Colonic mucosa (tissue), 4 donors: Measurements from ENCODE around the gene AMIGO3. TPM values are rescaled to one million over a fixed set of nuclear protein-coding genes. Genes with fewer than 3 reads are reported as not detected.

ENCODE experiments used
- DNase-seq: peaks from one replicate; pipeline ENCODE4 v3.0.0-alpha.2; 2020
- H3K27ac ChIP-seq: fragments of 200-600 bp; one replicate; pipeline ENCODE4 v1.8.0; 2021
- H3K27me3 ChIP-seq: fragments of 200-600 bp; one replicate; pipeline ENCODE4 v1.8.0; 2021
- H3K36me3 ChIP-seq: fragments of 200-600 bp; one replicate; pipeline ENCODE4 v1.8.0; 2021
- H3K4me1 ChIP-seq: fragments of 200-600 bp; one replicate; pipeline ENCODE4 v1.8.0; 2021; ENCODE audit warnings: mild to moderate bottlenecking
- H3K4me3 ChIP-seq: fragments of 200-600 bp; one replicate; pipeline ENCODE4 v1.8.0; 2021
- H3K9ac ChIP-seq, 2 donors: one replicate each; pipeline ENCODE4 v1.7.0; 2013; ENCODE audit warnings: control low read depth in 2 of 2, low read depth in 2 of 2, low read length in 2 of 2
- H3K9me3 ChIP-seq: fragments of 200-600 bp; one replicate; pipeline ENCODE4 v1.8.0; 2021
- intact Hi-C: fragments of 100-400 bp; cut with DNase I; formaldehyde crosslinking; loops from one replicate; pipeline ENCODE4 v1.14.1; 2022
- total RNA-seq, 2 donors: library from RNA; stranded (reverse); fragmentation: NEBNext Ultra II Directional in 1 of 2; extraction: Animal tissue kit (Norgen Biotek cat#: 25700) in 1 of 2; gene quantifications; one replicate each; pipeline ENCODE4 v1.2.1, GENCODE V29; 2021
- TF ChIP-seq, protein P1 (sequence below): fragments of 200-600 bp; IDR thresholded peaks from one replicate; pipeline ENCODE4 v1.8.0; 2022; ENCODE audit warnings: antibody characterized with exemption, mild to moderate bottlenecking
- donor health status: healthy.
- donor health status: DM: no; HTN: no; CAD: no.
- donor health status: DM: no; HTN: no; CAD: no.

Gene AMIGO3
- total RNA-seq, 2 donors from 2014 or later = 0.16 TPM; not detected in 1

DNA sequence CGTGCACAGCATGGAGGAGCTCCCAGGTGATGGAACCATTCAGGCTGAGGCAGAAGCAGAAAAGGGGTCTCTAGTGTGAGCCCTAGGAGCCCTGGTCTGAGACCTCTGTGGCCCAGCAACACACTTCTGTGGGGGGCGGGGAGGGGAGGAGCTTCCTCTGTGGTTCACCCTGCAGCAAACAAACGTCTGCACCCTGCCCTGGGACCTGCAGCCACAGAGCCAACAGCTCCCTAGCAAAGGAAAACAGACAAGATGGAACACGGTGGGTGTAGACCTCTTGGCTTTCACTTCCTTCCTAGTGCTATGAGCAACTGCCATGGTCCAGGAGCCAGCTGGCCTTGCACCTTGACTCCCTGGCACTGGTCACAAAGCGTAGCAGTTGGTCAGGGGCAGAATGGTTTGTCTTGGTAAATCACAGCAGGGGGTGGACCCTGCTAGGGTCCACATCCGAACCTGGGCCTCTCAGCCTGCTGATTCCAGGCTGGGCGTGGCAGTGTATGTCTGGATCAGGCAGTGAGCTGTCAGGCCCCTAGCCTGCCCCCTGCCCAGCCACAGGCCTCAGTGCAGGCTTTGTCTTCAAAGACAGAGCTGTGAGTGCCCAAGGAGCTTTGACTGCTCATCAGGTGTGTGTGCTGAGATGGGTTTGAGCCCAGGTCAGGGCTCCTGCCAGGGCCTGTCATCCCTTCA lies 6.7 kb downstream of the AMIGO3 start:
- DNase-seq = no peak
- H3K36me3 ChIP-seq = no peaks in the 10 kb centered on the region

GRCh38 chr3:49712166-49712565 lies 7.3 kb downstream of the AMIGO3 start:
- Histone ChIP-seq H3K27ac (no peak overlapping the region), H3K4me1 (no peaks in the 10 kb centered on the region), H3K36me3 (no peaks in the 10 kb centered on the region), H3K27me3 (no peaks in the 10 kb centered on the region), H3K9ac (no peak overlapping the region), H3K9me3 (no peaks in the 10 kb centered on the region), H3K4me3 (no peak overlapping the region)
- intact Hi-C loops = no loop called here
- TF ChIP-seq, protein P1, sequence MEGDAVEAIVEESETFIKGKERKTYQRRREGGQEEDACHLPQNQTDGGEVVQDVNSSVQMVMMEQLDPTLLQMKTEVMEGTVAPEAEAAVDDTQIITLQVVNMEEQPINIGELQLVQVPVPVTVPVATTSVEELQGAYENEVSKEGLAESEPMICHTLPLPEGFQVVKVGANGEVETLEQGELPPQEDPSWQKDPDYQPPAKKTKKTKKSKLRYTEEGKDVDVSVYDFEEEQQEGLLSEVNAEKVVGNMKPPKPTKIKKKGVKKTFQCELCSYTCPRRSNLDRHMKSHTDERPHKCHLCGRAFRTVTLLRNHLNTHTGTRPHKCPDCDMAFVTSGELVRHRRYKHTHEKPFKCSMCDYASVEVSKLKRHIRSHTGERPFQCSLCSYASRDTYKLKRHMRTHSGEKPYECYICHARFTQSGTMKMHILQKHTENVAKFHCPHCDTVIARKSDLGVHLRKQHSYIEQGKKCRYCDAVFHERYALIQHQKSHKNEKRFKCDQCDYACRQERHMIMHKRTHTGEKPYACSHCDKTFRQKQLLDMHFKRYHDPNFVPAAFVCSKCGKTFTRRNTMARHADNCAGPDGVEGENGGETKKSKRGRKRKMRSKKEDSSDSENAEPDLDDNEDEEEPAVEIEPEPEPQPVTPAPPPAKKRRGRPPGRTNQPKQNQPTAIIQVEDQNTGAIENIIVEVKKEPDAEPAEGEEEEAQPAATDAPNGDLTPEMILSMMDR = no peak
- DNase-seq = no peak

More for the DNA sequence above, 6.7 kb downstream of the AMIGO3 start:
- H3K9ac ChIP-seq = no peak overlapping the region
- H3K4me1 ChIP-seq = no peaks in the 10 kb centered on the region
- no peak overlapping the region for H3K27ac ChIP-seq
- H3K9me3 ChIP-seq = no peaks in the 10 kb centered on the region
- no peak overlapping the region for H3K4me3 ChIP-seq
- intact Hi-C loops = no loop called here
- TF ChIP-seq, protein P1 = no peak
- no peaks in the 10 kb centered on the region for H3K27me3 ChIP-seq

GRCh38 chr3:49711489-49711888 lies 8.0 kb downstream of the AMIGO3 start:
- Histone ChIP-seq H3K36me3 (no peaks in the 10 kb centered on the region), H3K9me3 (no peaks in the 10 kb centered on the region), H3K9ac (no peak overlapping the region), H3K4me1 (no peaks in the 10 kb centered on the region), H3K4me3 (no peak overlapping the region), H3K27me3 (no peaks in the 10 kb centered on the region), H3K27ac (no peak overlapping the region)
- intact Hi-C loops = no loop called here
- TF ChIP-seq, protein P1 = no peak
- DNase-seq = no peak

- H3K9ac ChIP-seq = no peak overlapping the region
- TF ChIP-seq, protein P1 = no peak
- no peaks in the 10 kb centered on the region for H3K9me3 ChIP-seq
- intact Hi-C loops = loop anchor here (10.0 kb wide), 1 partner anchor 195 kb away; the partner anchor contains the start of gene MST1R
- no peaks in the 10 kb centered on the region for H3K4me1 ChIP-seq
- no peak overlapping the region for H3K4me3 ChIP-seq
- DNase-seq = no peak
- H3K36me3 ChIP-seq = no peaks in the 10 kb centered on the region
- no peak overlapping the region for H3K27ac ChIP-seq
- no peaks in the 10 kb centered on the region for H3K27me3 ChIP-seq
Observed at GRCh38 chr3:49709852-49710251, 9.6 kb downstream of the AMIGO3 start.

GRCh38 chr3:49707113-49707480 lies 12.4 kb downstream of the AMIGO3 start:
- H3K9me3 ChIP-seq = no peaks in the 10 kb centered on the region
- H3K4me1 ChIP-seq = no peaks in the 10 kb centered on the region
- DNase-seq = no peak
- no peak overlapping the region for H3K9ac ChIP-seq
- TF ChIP-seq, protein P1 = no peak
- no peak overlapping the region for H3K4me3 ChIP-seq
- H3K27ac ChIP-seq = no peak overlapping the region
- H3K36me3 ChIP-seq = no peaks in the 10 kb centered on the region
- intact Hi-C loops = loop anchor here (10.0 kb wide), 1 partner anchor 198 kb away; the partner anchor contains the start of gene MST1R
- no peaks in the 10 kb centered on the region for H3K27me3 ChIP-seq
